Measurements from ENCODE around the gene ABI3BP.

The ABI3BP gene

GRCh38 chr3:100984308-100984707 is 8.9 kb downstream of the ABI3BP start:
- DNase-seq (ENCODE audit: low spot score): no peak

- DNase-seq (ENCODE audit: low spot score): peak; percentile 18
Measured at GRCh38 chr3:100982710-100983109, 10.5 kb downstream of the ABI3BP start.

GRCh38 chr3:100981164-100981911 is 11.9 kb downstream of the ABI3BP start:
- no peak for DNase-seq (ENCODE audit: low spot score)

GRCh38 chr3:100978011-100978659 is 15.1 kb downstream of the ABI3BP start:
- DNase-seq (ENCODE audit: low spot score): no peak

GRCh38 chr3:100976611-100977010 is 16.6 kb downstream of the ABI3BP start:
- no peak for DNase-seq (ENCODE audit: low spot score)

- no peak for DNase-seq (ENCODE audit: low spot score)
Measured at GRCh38 chr3:100975714-100976113, 17.5 kb downstream of the ABI3BP start.

GRCh38 chr3:100973594-100973993 is 19.6 kb downstream of the ABI3BP start:
- DNase-seq (ENCODE audit: low spot score): no peak

- no peak for DNase-seq (ENCODE audit: low spot score)
Measured at GRCh38 chr3:100972867-100973266, 20.4 kb downstream of the ABI3BP start.

- DNase-seq (ENCODE audit: low spot score): no peak
Measured at GRCh38 chr3:100972301-100972844, 20.8 kb downstream of the ABI3BP start.

GRCh38 chr3:100971798-100972197 is 21.4 kb downstream of the ABI3BP start:
- no peak for DNase-seq (ENCODE audit: low spot score)

GRCh38 chr3:100970477-100970990 is 22.7 kb downstream of the ABI3BP start:
- DNase-seq (ENCODE audit: low spot score): no peak

GRCh38 chr3:100968932-100969906 is 24.0 kb downstream of the ABI3BP start:
- no peak for DNase-seq (ENCODE audit: low spot score)

- no peak for DNase-seq (ENCODE audit: low spot score)
Measured at GRCh38 chr3:100966807-100967206, 26.4 kb downstream of the ABI3BP start.

- no peak for DNase-seq (ENCODE audit: low spot score)
Measured at GRCh38 chr3:100966049-100966491, 27.2 kb downstream of the ABI3BP start.

- no peak for DNase-seq (ENCODE audit: low spot score)
Measured at GRCh38 chr3:100963041-100963440, 30.2 kb downstream of the ABI3BP start.

GRCh38 chr3:100957261-100957986 is 35.8 kb downstream of the ABI3BP start:
- DNase-seq (ENCODE audit: low spot score): no peak

GRCh38 chr3:100956276-100956675 is 36.9 kb downstream of the ABI3BP start:
- no peak for DNase-seq (ENCODE audit: low spot score)

GRCh38 chr3:100954990-100955389 is 38.2 kb downstream of the ABI3BP start:
- DNase-seq (ENCODE audit: low spot score): no peak

GRCh38 chr3:100954199-100954935 is 38.9 kb downstream of the ABI3BP start:
- DNase-seq (ENCODE audit: low spot score): no peak

- no peak for DNase-seq (ENCODE audit: low spot score)
Measured at GRCh38 chr3:100953103-100953502, 40.1 kb downstream of the ABI3BP start.

Measured in pons (tissue), 1 donor.